CD14-positive monocyte (primary cell): Measurements from ENCODE around the gene GPX3. TPM values are rescaled to one million over a fixed set of nuclear protein-coding genes. Genes with fewer than 3 reads are reported as not detected.

Experiments used
- DNase-seq, 3 donors: peaks; one replicate each; pipeline ENCODE4 v3.0.0-alpha.2; 2011 to 2022
- H2AFZ ChIP-seq: 2 replicates; pipeline ENCODE4 v1.6.0; 2012; ENCODE audit warnings: mild to moderate bottlenecking, low read depth, low read length, inconsistent platforms; ENCODE audit not compliant: insufficient read depth, poor library complexity, severe bottlenecking
- H3K27ac ChIP-seq, 2 donors: 1 replicate in 1 of 2; 2 replicates in 1 of 2; pipeline ENCODE4 v1.5.1; 2012 to 2013; ENCODE audit warnings: low read length in 2 of 2, control low read depth in 1 of 2, inconsistent platforms in 1 of 2, low read depth in 1 of 2, mild to moderate bottlenecking in 1 of 2
- H3K27me3 ChIP-seq, 2 donors: one replicate each; pipeline versions ENCODE4 v1.6.0 to v1.6.1; 2011 to 2013; ENCODE audit warnings: low read length in 2 of 2; ENCODE audit not compliant: control insufficient read depth in 2 of 2, insufficient read depth in 2 of 2
- H3K36me3 ChIP-seq, 2 donors: replicated peaks in 1 of 2; 1 replicate in 1 of 2; 2 replicates in 1 of 2; pipeline versions ENCODE4 v1.5.1 to v1.6.1; 2012 to 2013; ENCODE audit warnings: low read length in 2 of 2, control low read depth in 1 of 2, inconsistent platforms in 1 of 2, mild to moderate bottlenecking in 1 of 2; ENCODE audit not compliant: insufficient read depth in 2 of 2, control insufficient read depth in 1 of 2
- H3K4me1 ChIP-seq, 2 donors: 1 replicate in 1 of 2; 2 replicates in 1 of 2; pipeline versions ENCODE4 v1.5.1 to v1.6.1; 2012 to 2013; ENCODE audit warnings: low read length in 2 of 2, control low read depth in 1 of 2, inconsistent platforms in 1 of 2, mild to moderate bottlenecking in 1 of 2, moderate library complexity in 1 of 2; ENCODE audit not compliant: insufficient read depth in 2 of 2, control insufficient read depth in 1 of 2
- H3K4me2 ChIP-seq: replicated peaks from 2 replicates; pipeline ENCODE3; 2012; ENCODE audit warnings: low read length, moderate library complexity, mild to moderate bottlenecking; ENCODE audit not compliant: poor library complexity, severe bottlenecking; ENCODE audit errors: extremely low read depth
- H3K4me3 ChIP-seq, 3 experiments: fragments of 200-600 bp in 1 of 3; sonication (generic) in 1 of 3; replicated peaks in 1 of 3; 1 replicate in 2 of 3; 2 replicates in 1 of 3; pipeline ENCODE4 v1.5.1; 2011 to 2013; ENCODE audit warnings: low read length in 3 of 3, mild to moderate bottlenecking in 3 of 3, control low read depth in 2 of 3, low read depth in 2 of 3, inconsistent platforms in 1 of 3, moderate library complexity in 1 of 3
- H3K79me2 ChIP-seq: 2 replicates; pipeline ENCODE4 v1.6.0; 2012; ENCODE audit warnings: mild to moderate bottlenecking, control low read depth, inconsistent platforms, low read length, moderate library complexity; ENCODE audit not compliant: insufficient read depth
- H3K9ac ChIP-seq: 2 replicates; pipeline ENCODE4 v1.6.0; 2017; ENCODE audit warnings: low read length, mild to moderate bottlenecking; ENCODE audit not compliant: insufficient read depth, poor library complexity, severe bottlenecking
- H3K9me3 ChIP-seq, 2 donors: replicated peaks in 1 of 2; 1 replicate in 1 of 2; 2 replicates in 1 of 2; pipeline versions ENCODE4 v1.5.1 to v1.6.1; 2012 to 2013; ENCODE audit warnings: low read length in 2 of 2, control low read depth in 1 of 2; ENCODE audit not compliant: control insufficient read depth in 1 of 2, insufficient read depth in 1 of 2
- H4K20me1 ChIP-seq: 2 replicates; pipeline ENCODE4 v1.6.0; 2012; ENCODE audit warnings: mild to moderate bottlenecking, low read length, control low read depth, moderate library complexity; ENCODE audit not compliant: insufficient read depth
- H3K27ac Mint-ChIP-seq, 7 donors: one replicate each; pipeline ENCODE4 v1.8.0; 2020; ENCODE audit warnings: mild to moderate bottlenecking in 7 of 7, mixed read lengths in 7 of 7, moderate library complexity in 6 of 7, inconsistent platforms in 2 of 7
- H3K27me3 Mint-ChIP-seq, 3 donors: one replicate each; pipeline ENCODE4 v1.8.0; 2021 to 2022; ENCODE audit warnings: low read depth in 3 of 3, mild to moderate bottlenecking in 3 of 3, mixed read lengths in 3 of 3, moderate library complexity in 3 of 3, inconsistent platforms in 1 of 3
- H3K36me3 Mint-ChIP-seq, 2 donors: one replicate each; pipeline ENCODE4 v1.8.0; 2020; ENCODE audit warnings: mixed read lengths in 2 of 2, inconsistent platforms in 1 of 2, mild to moderate bottlenecking in 1 of 2
- H3K4me1 Mint-ChIP-seq: one replicate; pipeline ENCODE4 v1.8.0; 2020; ENCODE audit warnings: mild to moderate bottlenecking, mixed read lengths
- H3K4me3 Mint-ChIP-seq, 2 donors: one replicate each; pipeline ENCODE4 v1.8.0; 2020; ENCODE audit warnings: mild to moderate bottlenecking in 2 of 2, mixed read lengths in 2 of 2, moderate library complexity in 1 of 2
- H3K9me3 Mint-ChIP-seq, 7 donors: one replicate each; pipeline ENCODE4 v1.8.0; 2020 to 2022; ENCODE audit warnings: mixed read lengths in 7 of 7, mild to moderate bottlenecking in 6 of 7, moderate library complexity in 6 of 7, inconsistent platforms in 2 of 7
- WGBS: methylation state at CpG from one replicate; pipeline ENCODE4 v1.1.5; 2013; ENCODE audit warnings: missing lambda C conversion rate; ENCODE audit not compliant: insufficient coverage; 5-methylcytosine and 5-hydroxymethylcytosine counted together
- intact Hi-C, 2 donors: fragments of 100-400 bp; cut with micrococcal nuclease; formaldehyde crosslinking; loops; one replicate each; pipeline versions ENCODE4 v1.15.0 to v1.15.1; 2023
- polyA plus RNA-seq, 3 donors: library from polyadenylated mRNA; depleted of rRNA in 1 of 3; unstranded in 2 of 3; stranded (reverse) in 1 of 3; fragments of 300-500 nt in 2 of 3; fragments of >200 nt in 1 of 3; fragmentation: Illumina TruSeq in 2 of 3; gene quantifications; 1 replicate in 2 of 3; 2 replicates in 1 of 3; pipeline ENCODE4 v1.2.3, GENCODE V29; 2012 to 2021
- TF ChIP-seq, protein P1 (sequence below): fragments of 200-600 bp; IDR thresholded peaks from one replicate; pipeline ENCODE4 v1.8.0; 2022; ENCODE audit warnings: antibody characterized with exemption, mild to moderate bottlenecking

The GPX3 gene
- polyA plus RNA-seq, 3 donors = 3.5 to 12.7 (median 3.8) TPM

DNA sequence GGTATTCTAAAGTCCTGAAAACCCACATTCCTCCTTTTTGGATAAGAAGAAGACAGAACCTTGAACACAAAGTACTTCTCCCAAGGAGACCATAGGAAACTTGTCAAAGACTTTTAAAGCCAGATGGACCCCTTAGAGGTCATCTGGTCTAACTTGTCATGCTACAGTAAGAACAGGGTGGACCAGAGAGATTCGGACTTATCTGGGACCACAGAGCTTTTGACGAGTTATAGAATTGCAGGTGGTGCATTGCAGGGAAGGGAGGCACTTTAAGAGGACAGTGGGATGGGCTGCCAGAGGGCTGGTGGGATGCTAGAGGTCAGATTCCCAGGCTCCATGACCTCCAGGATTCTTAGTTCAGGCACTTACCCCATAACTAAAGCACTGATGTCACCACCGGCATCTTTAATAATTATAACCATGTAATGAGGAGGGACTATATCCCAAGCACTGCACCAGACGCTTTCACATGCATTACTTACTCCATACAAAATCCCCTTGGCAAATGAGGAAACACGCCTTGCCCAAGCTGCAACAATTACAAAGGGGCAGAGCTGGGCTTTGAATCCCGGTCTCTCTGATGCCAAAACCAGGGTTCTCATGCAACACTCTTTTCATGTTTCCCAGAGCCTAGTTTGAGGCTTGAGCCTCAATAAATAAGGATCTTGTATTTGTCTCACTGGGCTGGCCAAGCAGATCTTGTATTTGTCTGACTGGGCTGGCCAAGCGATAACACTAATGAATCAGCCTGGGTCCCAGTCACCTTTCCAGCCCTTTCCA is 12.8 kb upstream of the GPX3 start:
- WGBS = 93% methylated on average over 5 of the region's 7 CpGs
- H3K9me3 Mint-ChIP-seq = no peaks in the 10 kb centered on the region
- no peak for DNase-seq

GRCh38 chr5:151008210-151008491 is 12.2 kb upstream of the GPX3 start:
- WGBS = 100% methylated on average over 1 of the region's 2 CpGs
- no peak overlapping the region for H3K4me2 ChIP-seq
- Mint-ChIP-seq H3K27me3 (peaks cover 0 to 5% (median 0%) of the 10 kb centered on the region in 3 donors), H3K4me3 (no peak overlapping the region), H3K36me3 (no peaks in the 10 kb centered on the region), H3K27ac (peak overlapping the region in 1 of 7 donors; percentile 59), H3K4me1 (peaks cover 23% of the 10 kb centered on the region), H3K9me3 (no peaks in the 10 kb centered on the region)
- no peak overlapping the region for H2AFZ ChIP-seq
- no peaks in the 10 kb centered on the region for H3K9me3 ChIP-seq
- H3K79me2 ChIP-seq = no peaks in the 10 kb centered on the region
- no peaks in the 10 kb centered on the region for H3K36me3 ChIP-seq
- no peak overlapping the region for H3K9ac ChIP-seq
- DNase-seq = no peak
- H3K4me1 ChIP-seq = peaks cover 21 to 23% of the 10 kb centered on the region in 2 donors
- intact Hi-C loops = no loop called here
- TF ChIP-seq, protein P1, sequence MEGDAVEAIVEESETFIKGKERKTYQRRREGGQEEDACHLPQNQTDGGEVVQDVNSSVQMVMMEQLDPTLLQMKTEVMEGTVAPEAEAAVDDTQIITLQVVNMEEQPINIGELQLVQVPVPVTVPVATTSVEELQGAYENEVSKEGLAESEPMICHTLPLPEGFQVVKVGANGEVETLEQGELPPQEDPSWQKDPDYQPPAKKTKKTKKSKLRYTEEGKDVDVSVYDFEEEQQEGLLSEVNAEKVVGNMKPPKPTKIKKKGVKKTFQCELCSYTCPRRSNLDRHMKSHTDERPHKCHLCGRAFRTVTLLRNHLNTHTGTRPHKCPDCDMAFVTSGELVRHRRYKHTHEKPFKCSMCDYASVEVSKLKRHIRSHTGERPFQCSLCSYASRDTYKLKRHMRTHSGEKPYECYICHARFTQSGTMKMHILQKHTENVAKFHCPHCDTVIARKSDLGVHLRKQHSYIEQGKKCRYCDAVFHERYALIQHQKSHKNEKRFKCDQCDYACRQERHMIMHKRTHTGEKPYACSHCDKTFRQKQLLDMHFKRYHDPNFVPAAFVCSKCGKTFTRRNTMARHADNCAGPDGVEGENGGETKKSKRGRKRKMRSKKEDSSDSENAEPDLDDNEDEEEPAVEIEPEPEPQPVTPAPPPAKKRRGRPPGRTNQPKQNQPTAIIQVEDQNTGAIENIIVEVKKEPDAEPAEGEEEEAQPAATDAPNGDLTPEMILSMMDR = no peak
- H3K27me3 ChIP-seq = no peaks in the 10 kb centered on the region
- no peak overlapping the region for H3K4me3 ChIP-seq
- no peak overlapping the region for H3K27ac ChIP-seq
- no peaks in the 10 kb centered on the region for H4K20me1 ChIP-seq

More for the DNA sequence above, 12.8 kb upstream of the GPX3 start:
- intact Hi-C loops = no loop called here
- Histone ChIP-seq H3K4me1 (peaks cover 16 to 18% of the 10 kb centered on the region in 2 donors), H3K4me3 (no peak overlapping the region), H3K36me3 (no peaks in the 10 kb centered on the region), H3K27me3 (no peaks in the 10 kb centered on the region), H3K4me2 (no peak overlapping the region), H3K79me2 (no peaks in the 10 kb centered on the region), H4K20me1 (no peaks in the 10 kb centered on the region), H2AFZ (no peak overlapping the region), H3K27ac (no peak overlapping the region), H3K9me3 (no peaks in the 10 kb centered on the region), H3K9ac (no peak overlapping the region)
- TF ChIP-seq, protein P1 = no peak
- peak overlapping the region in 1 of 7 donors; percentile 59 for H3K27ac Mint-ChIP-seq
- H3K27me3 Mint-ChIP-seq = peaks cover 0 to 5% (median 0%) of the 10 kb centered on the region in 3 donors
- no peak overlapping the region for H3K4me3 Mint-ChIP-seq
- H3K4me1 Mint-ChIP-seq = peaks cover 18% of the 10 kb centered on the region
- H3K36me3 Mint-ChIP-seq = no peaks in the 10 kb centered on the region
